GM12872 (cell line): Measurements from ENCODE around the gene PPP1R37.
A peak's percentile ranks its signal among the peaks of the same experiment; 100 is the strongest.

ENCODE experiments used
- TF ChIP-seq, protein P1 (sequence below): IDR thresholded peaks from 3 replicates; pipeline ENCODE4 v1.5.1; 2011; ENCODE audit warnings: low read depth, mild to moderate bottlenecking, low read length, moderate library complexity; ENCODE audit not compliant: insufficient read depth

The PPP1R37 gene

GRCh38 chr19:45161738-45162607, 69.0 kb downstream of the PPP1R37 start:
- TF ChIP-seq, protein P1, sequence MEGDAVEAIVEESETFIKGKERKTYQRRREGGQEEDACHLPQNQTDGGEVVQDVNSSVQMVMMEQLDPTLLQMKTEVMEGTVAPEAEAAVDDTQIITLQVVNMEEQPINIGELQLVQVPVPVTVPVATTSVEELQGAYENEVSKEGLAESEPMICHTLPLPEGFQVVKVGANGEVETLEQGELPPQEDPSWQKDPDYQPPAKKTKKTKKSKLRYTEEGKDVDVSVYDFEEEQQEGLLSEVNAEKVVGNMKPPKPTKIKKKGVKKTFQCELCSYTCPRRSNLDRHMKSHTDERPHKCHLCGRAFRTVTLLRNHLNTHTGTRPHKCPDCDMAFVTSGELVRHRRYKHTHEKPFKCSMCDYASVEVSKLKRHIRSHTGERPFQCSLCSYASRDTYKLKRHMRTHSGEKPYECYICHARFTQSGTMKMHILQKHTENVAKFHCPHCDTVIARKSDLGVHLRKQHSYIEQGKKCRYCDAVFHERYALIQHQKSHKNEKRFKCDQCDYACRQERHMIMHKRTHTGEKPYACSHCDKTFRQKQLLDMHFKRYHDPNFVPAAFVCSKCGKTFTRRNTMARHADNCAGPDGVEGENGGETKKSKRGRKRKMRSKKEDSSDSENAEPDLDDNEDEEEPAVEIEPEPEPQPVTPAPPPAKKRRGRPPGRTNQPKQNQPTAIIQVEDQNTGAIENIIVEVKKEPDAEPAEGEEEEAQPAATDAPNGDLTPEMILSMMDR, result peak; percentile 26; the same call in 1 of the 3 replicates

DNA sequence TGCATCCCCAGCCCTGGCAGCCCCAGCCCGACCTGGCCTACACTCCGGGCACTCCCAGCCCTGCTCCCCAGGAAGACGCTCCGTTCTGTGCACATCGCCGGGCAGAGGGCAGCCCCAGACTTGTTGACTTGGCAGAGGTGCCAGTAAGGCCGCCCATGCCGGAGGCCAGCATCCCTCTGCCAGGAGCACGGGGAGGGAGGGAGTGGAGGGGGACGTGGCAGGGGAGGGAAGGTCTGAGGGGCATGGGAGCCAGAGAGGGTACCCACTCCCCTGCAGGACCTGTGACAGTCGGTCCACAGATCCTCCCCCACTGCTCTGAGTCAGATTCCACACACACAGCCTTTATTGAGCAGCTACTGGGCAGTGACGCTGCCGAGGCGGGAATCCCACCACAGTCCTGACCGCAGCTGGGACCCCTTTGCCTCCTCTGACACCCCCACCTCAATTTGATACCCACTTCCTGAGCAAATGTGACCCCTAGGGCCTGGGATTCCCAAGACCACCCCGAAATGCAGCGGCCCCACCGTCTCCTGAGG, 69.7 kb downstream of the PPP1R37 start:
- TF ChIP-seq, protein P1, result no peak

- TF ChIP-seq, protein P1, result no peak
These were observed 70.2 kb downstream of the PPP1R37 start for GRCh38 chr19:45163156-45163555.

DNA sequence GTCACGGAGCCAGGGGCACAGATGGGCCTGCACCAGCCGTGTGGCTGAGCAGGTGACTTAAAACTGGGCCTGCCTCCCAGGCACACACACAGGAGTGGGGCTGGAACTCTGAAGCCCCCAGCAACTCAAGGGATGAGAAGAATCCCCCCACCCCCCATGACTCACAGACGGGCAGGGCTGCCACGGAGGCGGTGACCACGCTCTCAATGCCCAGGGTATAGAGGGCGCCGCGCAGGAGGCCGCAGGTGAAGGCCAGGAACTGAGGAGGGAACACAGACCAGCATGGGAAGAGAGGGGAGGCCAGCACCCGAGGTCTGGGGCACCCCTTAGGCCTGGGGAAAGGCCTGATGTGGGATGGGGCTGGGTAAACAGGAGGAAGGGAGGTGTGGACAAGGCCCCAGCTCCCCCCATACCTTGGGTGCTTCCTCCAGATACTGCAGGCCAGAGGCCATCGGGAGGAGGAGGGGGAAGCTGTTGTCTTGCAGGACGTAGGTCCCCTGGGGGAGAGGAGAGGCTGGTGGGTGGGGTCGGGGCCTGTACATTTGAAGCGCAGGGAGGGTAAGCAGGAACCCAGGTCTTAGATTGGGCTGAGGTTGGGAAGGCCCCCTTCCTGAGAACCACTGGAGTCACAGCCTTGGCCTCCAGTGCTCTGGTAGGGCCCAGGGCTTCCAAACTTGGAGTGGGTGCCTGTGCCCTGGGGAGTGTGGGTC, 70.9 kb downstream of the PPP1R37 start:
- TF ChIP-seq, protein P1, result no peak

DNA sequence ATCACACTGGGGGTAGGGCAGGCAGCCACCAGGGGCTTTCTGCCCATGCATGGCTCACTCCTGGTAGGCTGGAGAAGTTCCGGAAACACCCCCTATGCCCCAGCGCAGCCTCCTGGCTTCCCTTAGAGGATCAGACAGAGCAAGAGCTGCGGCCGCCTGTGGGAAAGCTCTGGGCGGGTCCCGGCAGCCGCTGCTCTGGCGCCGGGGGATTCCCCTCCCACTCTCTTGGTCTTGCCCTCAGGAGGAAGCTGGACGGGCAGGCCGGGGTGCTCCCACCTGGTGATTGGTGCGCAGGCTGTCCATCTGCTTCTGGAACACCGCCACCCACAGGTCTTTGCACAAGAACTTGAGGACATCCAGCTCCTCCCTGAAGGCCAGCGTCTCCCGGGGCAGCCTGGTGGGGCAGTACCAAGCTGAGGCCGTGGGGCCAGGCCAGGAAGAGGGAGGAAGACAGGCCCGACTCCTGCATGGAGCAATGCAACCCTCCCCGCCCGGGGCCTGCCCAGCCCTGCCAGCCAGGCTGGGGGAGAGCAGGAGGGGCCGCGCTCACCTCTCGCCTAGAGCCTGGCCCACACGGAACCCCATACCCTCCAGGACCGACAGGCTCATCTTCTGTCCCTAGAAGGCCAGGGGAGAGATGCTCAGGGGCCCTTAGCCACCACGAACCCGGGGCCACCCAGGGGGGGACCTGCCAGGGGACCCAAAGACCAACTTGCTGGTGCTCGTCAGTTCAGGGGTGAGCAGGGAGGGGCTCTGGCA, 71.8 kb downstream of the PPP1R37 start:
- TF ChIP-seq, protein P1, result peak; percentile 9; the same call in 1 of the 3 replicates

DNA sequence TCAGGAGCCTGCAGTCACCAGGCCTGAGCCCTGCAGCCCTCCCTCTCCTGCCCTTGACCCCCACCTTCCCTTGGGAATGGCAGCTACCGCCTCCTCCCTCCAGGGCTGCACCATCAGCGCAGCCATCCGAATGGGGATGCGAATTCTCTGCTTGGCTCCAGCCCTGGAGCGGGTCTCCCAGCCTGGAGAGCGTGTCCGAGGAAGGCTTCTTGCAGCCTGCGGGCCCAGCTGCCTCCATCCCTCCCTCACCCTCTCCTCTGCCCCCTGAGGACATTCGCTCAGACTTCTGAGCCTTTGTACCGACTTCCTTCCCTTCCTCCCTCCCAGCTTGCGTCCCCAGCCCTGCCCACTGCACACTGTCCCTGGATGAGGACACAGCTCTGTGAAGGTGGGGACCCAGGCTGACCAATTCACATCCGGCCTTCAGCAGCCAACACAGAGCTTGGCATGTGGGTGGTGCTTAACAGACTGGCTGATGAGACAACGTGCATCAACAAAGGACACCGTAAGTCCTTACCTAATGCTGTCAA, 73.8 kb downstream of the PPP1R37 start:
- TF ChIP-seq, protein P1, result no peak
